ENCODE results near the gene ZDHHC9. TPM values are rescaled to one million over a fixed set of nuclear protein-coding genes. Genes with fewer than 3 reads are reported as not detected.
A peak's percentile ranks its signal among the peaks of the same experiment; 100 is the strongest.

The ZDHHC9 gene
- total and polyA plus RNA-seq, 2 donors (not counting 1 experiment from before 2014, with no cell fraction given), result 1.3 to 6.1 TPM

DNA sequence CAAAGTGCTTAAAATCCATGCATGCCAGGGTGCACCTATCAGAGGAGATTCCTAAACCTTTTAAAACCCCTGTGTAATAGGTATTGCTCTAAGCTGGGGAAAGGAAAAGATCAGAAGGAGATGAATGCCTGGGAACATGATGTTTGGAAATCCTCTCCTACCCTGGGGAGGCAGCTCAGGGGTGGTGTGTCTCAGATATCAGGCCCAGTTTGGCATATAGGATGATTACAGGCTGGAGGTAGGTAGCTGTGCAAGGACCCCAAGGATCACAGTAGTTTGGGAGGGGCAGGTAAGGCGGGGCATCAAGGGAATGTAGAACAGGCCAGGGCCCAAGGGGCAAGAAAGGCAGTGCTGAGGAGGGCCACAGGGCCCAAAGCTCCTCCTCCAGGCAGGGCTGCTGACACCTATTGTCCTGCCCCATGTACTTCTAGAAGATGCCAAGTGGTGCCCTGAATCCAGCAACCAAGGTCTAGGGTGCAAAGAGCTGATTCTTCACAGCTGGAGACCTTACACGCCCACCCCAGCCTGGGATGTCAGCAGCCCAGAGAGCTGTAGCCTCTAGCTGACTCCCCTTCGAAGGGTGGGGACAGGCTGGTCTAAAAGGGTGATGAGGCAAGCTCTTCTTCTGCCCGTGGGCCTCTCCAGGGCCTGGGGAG lies 46.3 kb downstream of the ZDHHC9 start:
- Mint-ChIP-seq H3K4me1 (no peaks in the 10 kb centered on the region), H3K9me3 (ENCODE audit: insufficient read depth) (no peaks in the 10 kb centered on the region), H3K27me3 (no peaks in the 10 kb centered on the region), H3K27ac (peak overlapping the region; percentile 41), H3K4me3 (no peak overlapping the region)
- H3K4me1 ChIP-seq (ENCODE audit: control insufficient read depth in 2 of 2, insufficient read depth in 2 of 2, low read length in 2 of 2), result no peaks in the 10 kb centered on the region
- no peaks in the 10 kb centered on the region for H3K27me3 ChIP-seq (replicated peaks in 1 of 4; ENCODE audit: control extremely low read depth in 1 of 4, control insufficient read depth in 3 of 4, insufficient read depth in 4 of 4, low read length in 3 of 4)
- DNase-seq, result peak; percentile 4
- CTCF ChIA-PET, result interaction anchor here (0.8 to 1.3 kb wide), 2 partner anchors 71 to 120 kb away, joined by 3 read pairs; no protein-coding TSS in a partner anchor
- 100% methylated on average over 2 of the region's 4 CpGs for WGBS (ENCODE audit: insufficient coverage)
- H4K20me1 ChIP-seq (ENCODE audit: control insufficient read depth, insufficient read depth, low read length, poor library complexity, severe bottlenecking), result peaks cover 35% of the 10 kb centered on the region
- peaks cover 2 to 54% of the 10 kb centered on the region in 2 experiments for H3K36me3 ChIP-seq (replicated peaks in 1 of 2; ENCODE audit: control extremely low read depth in 1 of 2, control insufficient read depth in 1 of 2, extremely low read depth in 1 of 2, insufficient read depth in 2 of 2, low read length in 1 of 2)
- no peak overlapping the region for H3K4me3 ChIP-seq (ENCODE audit: control extremely low read depth in 1 of 5, extremely low read depth in 1 of 5, insufficient read depth in 1 of 5, low read depth in 2 of 5, low read length in 4 of 5)
- TF ChIP-seq, protein P1, sequence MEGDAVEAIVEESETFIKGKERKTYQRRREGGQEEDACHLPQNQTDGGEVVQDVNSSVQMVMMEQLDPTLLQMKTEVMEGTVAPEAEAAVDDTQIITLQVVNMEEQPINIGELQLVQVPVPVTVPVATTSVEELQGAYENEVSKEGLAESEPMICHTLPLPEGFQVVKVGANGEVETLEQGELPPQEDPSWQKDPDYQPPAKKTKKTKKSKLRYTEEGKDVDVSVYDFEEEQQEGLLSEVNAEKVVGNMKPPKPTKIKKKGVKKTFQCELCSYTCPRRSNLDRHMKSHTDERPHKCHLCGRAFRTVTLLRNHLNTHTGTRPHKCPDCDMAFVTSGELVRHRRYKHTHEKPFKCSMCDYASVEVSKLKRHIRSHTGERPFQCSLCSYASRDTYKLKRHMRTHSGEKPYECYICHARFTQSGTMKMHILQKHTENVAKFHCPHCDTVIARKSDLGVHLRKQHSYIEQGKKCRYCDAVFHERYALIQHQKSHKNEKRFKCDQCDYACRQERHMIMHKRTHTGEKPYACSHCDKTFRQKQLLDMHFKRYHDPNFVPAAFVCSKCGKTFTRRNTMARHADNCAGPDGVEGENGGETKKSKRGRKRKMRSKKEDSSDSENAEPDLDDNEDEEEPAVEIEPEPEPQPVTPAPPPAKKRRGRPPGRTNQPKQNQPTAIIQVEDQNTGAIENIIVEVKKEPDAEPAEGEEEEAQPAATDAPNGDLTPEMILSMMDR (IDR thresholded peaks at IDR 0.05), result no peak
- no peak for TF ChIP-seq EZH2 (IDR thresholded peaks at IDR 0.05; ENCODE audit: borderline replicate concordance, insufficient read depth, low read depth, low read length, poor library complexity, severe bottlenecking)
- no peak overlapping the region for H2AFZ ChIP-seq (ENCODE audit: insufficient read depth, low read depth, low read length, poor library complexity, severe bottlenecking)
- H3K9ac ChIP-seq (ENCODE audit: low read length), result no peak overlapping the region
- POLR2A ChIA-PET, result interaction anchor here (1.3 kb wide), 1 partner anchor 19 kb away, joined by 3 read pairs; no protein-coding TSS in a partner anchor
- H3K79me2 ChIP-seq (ENCODE audit: control insufficient read depth, insufficient read depth, low read length), result no peaks in the 10 kb centered on the region
- intact Hi-C loops (cut with micrococcal nuclease), result no loop called here
- H3K27ac ChIP-seq (ENCODE audit: low read length in 2 of 2), result no peak overlapping the region
- no peak overlapping the region for H3K4me2 ChIP-seq (replicated peaks; ENCODE audit: low read depth, low read length, poor library complexity, severe bottlenecking)
- peak; percentile 26 for ATAC-seq (ENCODE audit: low read depth)
- H3K9me3 ChIP-seq (ENCODE audit: control extremely low read depth in 1 of 3, control insufficient read depth in 2 of 3, insufficient read depth in 1 of 3, low read length in 2 of 3), result no peaks in the 10 kb centered on the region

DNA sequence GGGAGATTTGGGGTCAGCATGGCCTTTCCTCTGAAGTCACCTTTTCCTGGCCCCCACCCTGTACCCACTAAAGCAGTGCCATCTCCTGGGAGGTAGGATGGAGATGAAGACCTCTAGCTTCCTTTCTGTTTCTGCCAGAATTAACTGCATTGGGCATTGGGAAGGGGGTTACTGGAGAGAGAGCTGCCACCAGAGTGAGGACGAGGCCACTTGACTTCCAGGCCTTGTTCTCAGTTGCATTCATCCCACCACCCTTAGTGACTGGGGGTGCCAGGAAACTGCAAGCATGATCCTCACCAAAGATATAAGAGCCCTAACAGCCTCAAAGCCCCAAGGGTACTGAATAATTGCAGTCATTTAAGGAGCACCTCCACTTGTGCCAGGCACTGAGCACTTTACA lies 48.1 kb downstream of the ZDHHC9 start:
- H4K20me1 ChIP-seq (ENCODE audit: control insufficient read depth, insufficient read depth, low read length, poor library complexity, severe bottlenecking), result peaks cover 53% of the 10 kb centered on the region
- CTCF ChIA-PET, result interaction anchor here (1.4 to 2.0 kb wide), 2 partner anchors 22 to 28 kb away, joined by 4 to 6 read pairs; no protein-coding TSS in a partner anchor

More for the DNA sequence above, 48.1 kb downstream of the ZDHHC9 start:
- ATAC-seq (ENCODE audit: low read depth) (no peak), DNase-seq (no peak)
- no peak overlapping the region for H3K4me3 Mint-ChIP-seq
- TF ChIP-seq, protein P1 (IDR thresholded peaks at IDR 0.05), result no peak
- H3K4me1 ChIP-seq (ENCODE audit: control insufficient read depth in 2 of 2, insufficient read depth in 2 of 2, low read length in 2 of 2), result no peaks in the 10 kb centered on the region
- intact Hi-C loops (cut with micrococcal nuclease), result no loop called here
- H3K4me3 ChIP-seq (ENCODE audit: control extremely low read depth in 1 of 5, extremely low read depth in 1 of 5, insufficient read depth in 1 of 5, low read depth in 2 of 5, low read length in 4 of 5), result no peak overlapping the region
- POLR2A ChIA-PET, result interaction anchor here (0.6 to 1.1 kb wide), 3 partner anchors 13 to 39 kb away, joined by 3 to 4 read pairs (median 3); no protein-coding TSS in a partner anchor
- H3K9me3 ChIP-seq (ENCODE audit: control extremely low read depth in 1 of 3, control insufficient read depth in 2 of 3, insufficient read depth in 1 of 3, low read length in 2 of 3), result no peaks in the 10 kb centered on the region
- no peaks in the 10 kb centered on the region for H3K27me3 Mint-ChIP-seq
- H3K79me2 ChIP-seq (ENCODE audit: control insufficient read depth, insufficient read depth, low read length), result no peaks in the 10 kb centered on the region
- H3K36me3 ChIP-seq (replicated peaks in 1 of 2; ENCODE audit: control extremely low read depth in 1 of 2, control insufficient read depth in 1 of 2, extremely low read depth in 1 of 2, insufficient read depth in 2 of 2, low read length in 1 of 2), result peaks cover 2 to 72% of the 10 kb centered on the region in 2 experiments
- H3K27ac ChIP-seq (ENCODE audit: low read length in 2 of 2), result no peak overlapping the region
- no peaks in the 10 kb centered on the region for H3K9me3 Mint-ChIP-seq (ENCODE audit: insufficient read depth)
- WGBS (ENCODE audit: insufficient coverage), result no CpG with 5 or more reads among the region's 1 CpG
- H3K27ac Mint-ChIP-seq, result peak overlapping the region; percentile 50
- no peak overlapping the region for H3K9ac ChIP-seq (ENCODE audit: low read length)
- no peaks in the 10 kb centered on the region for H3K4me1 Mint-ChIP-seq
- no peak overlapping the region for H3K4me2 ChIP-seq (replicated peaks; ENCODE audit: low read depth, low read length, poor library complexity, severe bottlenecking)
- no peaks in the 10 kb centered on the region for H3K27me3 ChIP-seq (replicated peaks in 1 of 4; ENCODE audit: control extremely low read depth in 1 of 4, control insufficient read depth in 3 of 4, insufficient read depth in 4 of 4, low read length in 3 of 4)
- H2AFZ ChIP-seq (ENCODE audit: insufficient read depth, low read depth, low read length, poor library complexity, severe bottlenecking), result no peak overlapping the region
